GM19397 (cell line): ENCODE data around the gene AKAP6.

ENCODE experiments used
- ATAC-seq: cut with Tn5 transposase; IDR thresholded peaks from one replicate; pipeline ENCODE4 v1.9.1; 2021; ENCODE audit warnings: mild to moderate bottlenecking, moderate library complexity; ENCODE audit not compliant: unreplicated experiment

The AKAP6 gene

DNA sequence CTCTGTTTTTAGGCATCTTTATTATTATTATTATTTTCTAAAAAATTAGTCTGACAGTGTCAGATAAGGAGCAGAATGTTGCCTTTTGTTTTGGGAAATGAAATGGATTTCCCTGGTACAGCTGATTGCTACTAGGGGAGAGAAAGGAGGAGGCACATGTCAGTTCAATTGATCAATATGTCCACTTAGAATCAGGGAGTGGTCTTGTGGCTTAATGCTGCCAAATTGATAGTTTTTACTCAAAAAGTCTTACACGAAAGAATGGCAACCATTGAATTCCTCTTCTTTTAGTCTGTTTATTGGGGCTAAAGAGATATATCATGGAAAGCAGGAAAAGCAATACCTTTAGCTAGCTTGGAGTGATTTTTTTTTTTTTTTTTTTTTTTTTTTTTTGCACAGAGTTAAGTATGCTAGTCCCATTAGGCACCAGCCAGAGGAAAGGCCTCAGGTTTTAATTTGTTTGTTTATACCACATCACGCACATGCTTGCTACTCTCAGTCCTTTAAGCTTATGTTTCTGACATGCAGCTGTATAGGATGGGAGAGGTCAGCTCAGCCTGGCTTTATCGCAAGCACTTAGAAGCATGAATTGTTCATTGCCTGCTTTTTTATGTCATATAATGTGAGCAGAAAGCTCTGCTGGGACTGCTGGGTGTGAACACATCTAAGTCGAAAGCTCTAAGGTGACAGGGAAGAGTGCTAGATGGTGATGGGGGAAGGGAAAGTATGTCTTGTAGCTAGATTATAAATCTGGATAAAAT, 1.4 kb downstream of the AKAP6 start:
- no peak for ATAC-seq

DNA sequence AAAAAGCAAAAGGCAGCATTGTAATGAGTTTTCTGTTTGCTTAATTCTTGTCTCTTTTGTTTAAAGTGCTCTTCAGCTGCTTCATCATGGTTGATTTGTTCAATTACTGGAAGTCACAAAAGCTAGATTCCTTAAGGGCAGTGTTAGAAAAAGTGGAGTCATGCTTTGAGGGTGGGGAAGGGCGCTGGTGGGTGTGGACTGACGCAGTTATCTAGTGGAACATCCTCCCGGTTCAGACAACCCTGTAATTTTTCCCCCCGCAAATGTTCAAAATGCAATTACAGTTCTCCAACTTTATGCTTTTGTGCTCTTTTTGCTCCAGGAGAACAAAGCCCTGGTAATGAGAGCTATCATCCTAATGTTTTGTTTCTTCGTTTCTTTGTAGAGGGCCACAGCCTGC, 2.1 kb downstream of the AKAP6 start:
- no peak for ATAC-seq

- no peak for ATAC-seq
Measured at GRCh38 chr14:32332415-32333316, 3.6 kb downstream of the AKAP6 start.

DNA sequence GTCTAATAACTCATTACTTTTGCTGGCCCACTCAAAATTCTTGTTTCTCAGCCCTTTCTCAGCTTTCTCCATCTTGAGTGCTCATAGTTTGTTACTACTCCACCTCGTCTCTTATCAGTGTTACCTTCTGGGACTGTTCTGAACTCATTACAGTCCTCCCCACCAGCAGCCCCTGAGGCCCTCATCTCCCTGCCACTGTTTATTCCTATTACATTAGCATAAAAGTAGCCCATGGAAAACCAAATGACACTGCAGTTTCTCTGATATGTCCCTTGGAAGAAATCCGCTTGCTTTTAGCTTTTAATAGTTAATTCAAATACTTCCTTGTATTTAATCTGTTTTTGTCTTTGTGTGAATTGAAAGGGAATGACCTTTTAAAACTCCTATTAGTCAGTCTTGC, 7.6 kb downstream of the AKAP6 start:
- no peak for ATAC-seq

DNA sequence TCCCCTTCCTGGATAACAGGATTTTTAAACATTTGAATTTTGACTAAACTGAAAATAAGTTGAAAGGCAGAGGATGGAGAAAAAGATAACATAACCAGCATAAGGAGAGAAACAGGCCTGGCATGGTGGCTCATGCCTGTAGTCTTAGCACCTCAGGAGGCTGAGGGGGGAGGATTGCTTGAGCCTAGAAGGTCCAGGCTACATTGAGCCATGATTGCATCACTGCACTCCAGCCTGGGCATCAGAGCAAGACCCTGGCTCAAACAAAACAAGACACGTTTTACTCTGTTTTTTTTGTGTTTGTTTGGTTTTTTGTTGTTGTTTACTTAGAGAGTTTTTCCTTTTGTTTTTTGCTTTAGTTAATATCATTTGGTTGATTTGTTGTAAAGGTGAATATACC, 8.7 kb downstream of the AKAP6 start:
- no peak for ATAC-seq

DNA sequence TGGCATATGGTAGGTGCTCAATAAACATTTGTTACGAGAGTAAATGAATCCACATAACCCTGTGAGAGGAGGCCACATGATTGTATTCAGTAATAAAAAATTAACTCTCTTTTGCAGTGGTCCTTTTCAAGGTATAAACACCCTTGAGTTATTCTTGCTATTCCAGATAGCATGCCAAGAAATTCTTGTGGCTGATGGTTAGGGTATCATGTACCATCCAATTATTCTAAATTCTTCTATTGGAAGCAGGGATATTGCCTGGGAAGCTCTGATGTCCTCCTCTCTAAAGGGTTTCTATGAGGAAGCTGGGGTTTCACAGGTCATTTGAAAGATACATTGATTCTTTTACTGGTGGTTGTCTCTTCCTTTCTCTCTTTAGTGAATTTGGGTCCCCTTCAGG, 10.1 kb downstream of the AKAP6 start:
- ATAC-seq = no peak

DNA sequence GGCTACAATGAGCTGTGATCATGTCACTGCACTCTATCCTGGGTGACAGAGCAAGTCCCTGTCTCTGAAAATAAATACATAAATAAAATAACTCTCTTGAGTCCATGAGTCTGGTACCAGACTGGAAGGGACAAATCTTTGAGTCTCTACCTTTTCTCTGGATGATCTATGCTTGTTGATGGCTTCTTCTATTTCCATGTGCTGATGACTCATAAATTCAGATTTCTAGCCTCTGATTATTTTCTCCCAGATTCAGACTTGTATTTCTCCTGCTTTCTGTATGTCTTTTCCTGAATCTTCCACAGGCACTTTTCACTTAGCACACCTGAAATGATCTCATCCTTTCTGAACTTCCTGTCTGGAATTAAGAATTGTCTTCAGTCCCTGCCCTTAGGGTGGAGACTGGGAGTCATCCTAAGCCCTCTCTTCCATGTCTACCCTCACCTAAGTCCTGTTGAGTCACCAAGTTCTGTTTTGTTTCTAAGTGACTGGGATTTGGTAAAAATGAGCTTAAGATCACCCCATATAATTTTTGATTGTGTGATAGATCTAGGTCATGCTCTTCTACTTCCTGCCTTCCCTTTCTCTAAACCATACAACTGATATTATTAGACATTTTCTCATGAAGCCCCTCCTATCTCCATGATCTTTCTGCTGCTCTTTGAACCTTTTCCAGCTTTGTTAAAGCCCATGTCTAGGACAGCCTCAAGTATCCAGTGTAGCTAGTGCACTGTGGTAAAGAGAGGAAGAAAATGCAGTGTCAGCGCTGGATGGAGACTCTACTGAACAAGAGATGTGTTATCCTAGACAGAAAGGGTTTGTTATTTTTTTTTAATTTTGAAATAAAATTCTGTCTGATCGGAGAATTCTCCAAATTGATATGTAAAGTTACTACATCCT, 13.1 kb downstream of the AKAP6 start:
- ATAC-seq = no peak

- no peak for ATAC-seq
Measured at GRCh38 chr14:32342847-32343194, 13.7 kb downstream of the AKAP6 start.

DNA sequence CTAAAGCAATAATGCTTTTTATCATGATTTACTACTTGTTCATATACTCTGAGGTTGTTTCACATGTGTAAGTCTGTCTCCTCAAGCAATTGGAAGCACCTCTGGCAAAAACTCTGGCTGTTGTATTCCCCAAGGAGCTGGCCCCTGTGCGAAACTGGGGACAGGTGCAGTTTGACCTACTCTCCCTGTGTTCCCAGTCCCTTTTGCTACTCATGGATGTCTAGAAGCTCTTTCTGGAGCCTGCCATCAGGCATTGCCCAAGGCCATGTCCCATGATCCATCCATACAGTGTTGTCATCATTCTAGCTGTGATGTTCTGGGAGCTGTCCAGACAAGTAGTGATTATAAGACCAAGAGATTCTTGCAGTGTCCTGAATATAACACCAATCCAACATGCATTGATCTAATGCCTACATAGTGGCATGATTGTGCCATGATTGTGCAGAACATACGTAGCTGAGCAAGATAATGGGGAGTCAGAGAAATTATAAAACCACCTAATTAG, 14.9 kb downstream of the AKAP6 start:
- no peak for ATAC-seq

DNA sequence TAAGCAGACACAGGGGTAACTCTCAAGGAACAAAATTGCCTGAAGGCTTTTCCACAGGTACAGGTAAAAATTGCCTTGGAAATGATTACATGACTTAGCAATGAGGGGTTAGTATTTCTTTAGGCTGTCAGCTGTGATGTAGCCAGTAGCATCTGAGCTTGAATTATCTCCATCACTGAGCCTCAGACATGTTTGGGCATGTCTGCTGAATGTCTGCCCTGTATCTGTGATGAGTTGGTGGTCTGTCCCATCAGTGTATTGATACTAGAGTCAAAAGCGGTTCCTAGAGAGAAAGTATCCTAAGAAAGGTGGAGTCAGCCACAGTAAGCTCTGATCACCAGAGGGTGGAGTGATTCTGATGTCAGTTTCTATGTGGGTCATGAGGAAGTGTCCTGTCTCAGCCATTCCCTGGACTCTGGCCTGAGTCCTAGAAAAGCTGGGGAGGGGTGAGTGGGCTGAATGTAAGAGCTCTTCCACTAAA, 16.3 kb downstream of the AKAP6 start:
- no peak for ATAC-seq

DNA sequence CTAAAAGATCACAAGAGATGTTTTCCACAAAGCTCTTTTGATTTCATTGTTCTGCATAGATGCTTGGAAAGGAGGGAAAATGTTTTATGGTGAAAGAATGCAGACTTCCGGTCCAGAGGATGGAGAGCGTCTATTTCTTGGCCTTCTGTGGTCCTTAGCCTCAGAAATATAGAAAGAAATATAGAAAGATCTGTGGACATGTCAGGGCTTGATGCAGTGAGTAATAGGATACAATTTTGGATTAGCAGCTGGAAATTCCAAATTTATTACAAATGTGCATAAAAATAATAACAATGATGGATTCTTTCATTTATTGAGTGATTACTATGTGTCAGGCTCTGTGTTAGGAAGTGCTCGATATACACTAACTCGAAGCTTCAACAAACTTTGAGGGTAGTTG, 20.2 kb downstream of the AKAP6 start:
- no peak for ATAC-seq

DNA sequence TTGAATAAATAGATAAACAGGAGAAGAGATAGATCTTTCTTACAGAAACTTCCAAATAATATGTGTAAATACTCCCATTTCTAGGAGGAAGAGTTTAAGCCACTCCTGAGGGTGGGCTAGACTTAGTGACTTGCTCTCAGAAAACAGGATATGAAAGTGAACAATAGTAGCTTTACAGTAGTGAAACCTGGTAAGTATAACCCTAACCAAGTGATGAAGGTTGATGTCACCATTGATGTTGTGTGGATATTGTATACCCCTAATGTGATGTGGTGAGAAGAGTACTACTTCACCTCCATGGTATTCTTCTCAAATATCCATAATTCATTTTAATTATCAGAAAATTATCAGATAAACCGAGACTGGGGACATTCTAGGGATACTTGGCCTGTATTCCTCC, 20.9 kb downstream of the AKAP6 start:
- ATAC-seq = peak; percentile 89

DNA sequence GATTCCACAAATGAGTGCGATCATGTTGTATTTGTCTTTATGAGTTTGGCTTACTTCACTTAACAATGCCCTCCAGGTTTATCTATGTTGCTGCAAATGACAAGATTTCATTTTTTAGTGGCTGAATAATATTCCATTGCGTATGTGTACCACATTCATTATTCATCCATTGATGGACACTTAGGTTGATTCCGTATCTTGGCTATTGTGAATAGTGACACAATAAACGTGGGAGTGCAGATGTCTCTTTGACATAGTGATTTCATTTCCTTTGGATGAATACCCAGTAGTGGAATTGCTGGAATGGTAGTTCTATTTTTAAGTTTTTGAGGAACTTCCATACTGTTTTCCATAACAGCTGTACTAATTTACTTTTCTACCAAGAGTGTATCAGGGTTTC, 23.5 kb downstream of the AKAP6 start:
- ATAC-seq = no peak

DNA sequence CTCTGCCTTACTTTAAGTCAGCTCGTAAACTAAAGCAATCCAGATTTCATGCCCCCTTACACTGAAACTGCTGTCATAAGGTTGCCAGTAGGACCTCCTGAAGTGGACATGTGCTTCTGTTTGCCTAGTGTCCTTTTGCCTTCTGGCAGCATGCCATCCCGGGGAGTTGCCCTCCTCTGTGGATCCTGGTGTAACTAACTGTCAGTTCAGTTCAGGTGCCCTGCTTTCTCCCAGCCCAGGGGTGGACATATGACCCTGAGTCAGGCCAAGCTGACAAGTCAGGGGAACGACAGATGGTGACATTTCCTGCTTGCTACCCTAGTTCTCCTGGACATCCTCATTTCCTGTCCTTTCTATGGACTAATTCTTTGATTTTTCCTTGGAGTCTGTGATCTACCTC, 25.6 kb downstream of the AKAP6 start:
- ATAC-seq = no peak

DNA sequence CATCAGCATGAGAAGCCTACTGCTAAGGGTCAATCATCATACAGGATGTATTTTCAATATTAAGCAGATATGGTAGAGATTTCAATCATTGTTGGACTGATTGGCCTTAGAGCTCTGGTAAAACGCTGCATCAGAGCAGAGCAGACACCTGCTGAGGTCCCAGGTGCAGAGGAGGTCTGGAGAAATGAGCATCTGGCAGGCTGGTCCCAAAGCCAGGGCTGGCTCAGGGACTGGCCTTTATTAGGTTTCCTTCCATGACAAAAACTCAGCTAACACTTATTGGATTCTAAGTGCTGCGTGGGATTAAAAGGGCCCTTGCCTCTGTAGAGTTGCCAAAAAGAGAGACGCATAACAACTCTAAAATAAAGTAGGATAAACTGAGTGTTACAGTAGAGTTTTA, 29.7 kb downstream of the AKAP6 start:
- ATAC-seq = no peak

- ATAC-seq = no peak
Measured at GRCh38 chr14:32361674-32362073, 32.6 kb downstream of the AKAP6 start.

DNA sequence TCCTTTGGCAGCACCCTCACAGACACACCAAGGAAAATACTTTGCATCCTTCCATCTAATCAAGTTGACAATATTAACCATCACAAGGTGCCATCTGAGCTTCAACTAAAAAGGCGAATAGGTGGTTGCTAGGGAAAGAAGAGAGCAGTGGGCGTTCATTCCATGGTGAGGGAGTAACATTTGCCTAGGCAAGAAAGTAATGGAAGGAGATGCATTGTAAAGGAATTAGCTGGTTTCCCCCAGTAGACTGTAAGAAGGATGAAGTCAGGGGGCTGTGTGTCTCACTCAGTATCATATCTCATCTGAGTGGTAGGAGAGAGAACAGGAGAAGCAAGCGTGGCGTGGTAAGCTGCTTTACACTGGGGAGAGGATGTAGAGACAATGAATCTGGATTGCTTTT, 34.7 kb downstream of the AKAP6 start:
- ATAC-seq = no peak

DNA sequence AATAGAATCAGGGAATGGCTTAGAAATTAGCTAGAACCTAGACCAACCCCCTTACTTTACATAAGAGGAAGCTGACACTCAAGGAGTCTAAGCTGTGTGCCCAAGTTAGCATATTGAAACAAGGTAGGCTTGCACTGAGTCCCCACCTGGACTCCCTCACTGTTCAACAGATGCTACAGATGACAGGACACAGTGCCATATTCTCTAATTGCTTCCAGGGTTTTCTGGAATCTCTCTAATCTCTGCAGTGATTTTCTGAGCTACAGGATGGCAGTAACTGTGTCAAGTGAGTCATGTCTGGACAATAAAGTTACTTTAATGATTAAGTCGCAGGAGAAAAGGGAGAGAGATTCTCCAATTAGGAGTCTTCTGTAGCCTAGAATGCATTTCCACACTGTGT, 35.8 kb downstream of the AKAP6 start:
- ATAC-seq = no peak

GRCh38 chr14:32366256-32366879, 37.3 kb downstream of the AKAP6 start:
- no peak for ATAC-seq

DNA sequence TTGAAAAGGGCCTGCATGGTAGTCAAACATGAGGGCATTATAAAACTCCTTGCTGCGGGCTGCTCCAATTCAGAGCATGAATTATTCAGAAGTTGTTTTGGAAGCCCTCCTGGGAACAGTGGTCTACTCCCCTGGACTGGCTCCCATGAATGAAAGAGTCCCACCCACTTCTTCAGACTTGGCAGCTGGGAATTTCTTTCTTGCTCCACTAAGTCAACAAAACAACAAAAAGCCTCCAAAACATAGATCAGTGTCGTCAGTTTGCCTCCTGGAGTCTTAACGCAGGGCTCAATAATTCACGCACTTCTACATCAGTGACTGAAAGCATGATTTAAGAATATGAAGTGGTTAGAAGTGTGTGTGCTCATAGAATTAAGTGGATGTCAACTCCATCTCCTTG, 37.9 kb downstream of the AKAP6 start:
- no peak for ATAC-seq

- ATAC-seq = no peak
Measured at GRCh38 chr14:32367516-32367915, 38.4 kb downstream of the AKAP6 start.
